B cell (primary cell): Measurements from ENCODE around the gene ADPRM. TPM values are rescaled to one million over a fixed set of nuclear protein-coding genes. Genes with fewer than 3 reads are reported as not detected.

Experiments
- ATAC-seq: fragments of 200-7000 bp; cut with Tn5 transposase; one replicate; pipeline ENCODE4 v1.10.0; 2021; ENCODE audit warnings: low read depth, mild to moderate bottlenecking, moderate number of reproducible peaks, moderate library complexity
- CTCF ChIA-PET: fragments of 350-600 bp; sonication (Branson Sonifier 250); formaldehyde crosslinking; loops from one replicate; lab custom pipeline; 2021; ENCODE audit warnings: antibody characterized with exemption, inconsistent platforms; lab: Charles Lee
- POLR2A ChIA-PET: fragments of 350-600 bp; sonication (Branson Sonifier 250); formaldehyde crosslinking; loops from one replicate; lab custom pipeline; 2021; ENCODE audit warnings: antibody characterized with exemption; lab: Charles Lee
- DNase-seq: peaks from one replicate; pipeline ENCODE4 v3.0.0; 2013
- H2AFZ ChIP-seq: 2 replicates; pipeline ENCODE4 v1.6.1; 2012; ENCODE audit warnings: mild to moderate bottlenecking, low read depth, low read length; ENCODE audit not compliant: insufficient read depth, poor library complexity, severe bottlenecking
- H3K27ac ChIP-seq, 2 donors: 1 replicate in 1 of 2; 2 replicates in 1 of 2; pipeline ENCODE4 v1.5.1; 2012 to 2013; ENCODE audit warnings: low read length in 2 of 2, mild to moderate bottlenecking in 2 of 2, moderate library complexity in 1 of 2
- H3K27me3 ChIP-seq, 4 experiments: fragments of 200-600 bp in 1 of 4; sonication (generic) in 1 of 4; replicated peaks in 1 of 4; 1 replicate in 2 of 4; 2 replicates in 2 of 4; pipeline versions ENCODE4 v1.6.1 to v1.7.0; 2013 to 2016; ENCODE audit warnings: low read length in 3 of 4, mild to moderate bottlenecking in 2 of 4, mixed read lengths in 1 of 4, moderate library complexity in 1 of 4; ENCODE audit not compliant: insufficient read depth in 4 of 4, control insufficient read depth in 3 of 4; ENCODE audit errors: control extremely low read depth in 1 of 4
- H3K36me3 ChIP-seq, 2 experiments: replicated peaks in 1 of 2; 1 replicate in 1 of 2; 2 replicates in 1 of 2; pipeline versions ENCODE4 v1.6.1 to v1.7.1; 2013; ENCODE audit warnings: low read length in 1 of 2; ENCODE audit not compliant: insufficient read depth in 2 of 2, control insufficient read depth in 1 of 2; ENCODE audit errors: control extremely low read depth in 1 of 2, extremely low read depth in 1 of 2
- H3K4me1 ChIP-seq, 2 donors: fragments of 200-600 bp in 1 of 2; sonication (generic) in 1 of 2; 1 replicate in 1 of 2; 2 replicates in 1 of 2; pipeline versions ENCODE4 v1.5.1 to v1.6.1; 2013 to 2017; ENCODE audit warnings: low read length in 2 of 2; ENCODE audit not compliant: control insufficient read depth in 2 of 2, insufficient read depth in 2 of 2
- H3K4me2 ChIP-seq: replicated peaks from 2 replicates; pipeline ENCODE3; 2012; ENCODE audit warnings: mild to moderate bottlenecking, low read depth, low read length; ENCODE audit not compliant: poor library complexity, severe bottlenecking
- H3K4me3 ChIP-seq, 5 experiments: fragments of 200-600 bp in 1 of 5; sonication (generic) in 1 of 5; 1 replicate in 3 of 5; 2 replicates in 2 of 5; pipeline versions ENCODE4 v1.5.1 to v1.7.0; 2011 to 2016; ENCODE audit warnings: low read length in 4 of 5, mild to moderate bottlenecking in 4 of 5, low read depth in 2 of 5, control low read depth in 1 of 5, moderate library complexity in 1 of 5; ENCODE audit not compliant: insufficient read depth in 1 of 5; ENCODE audit errors: control extremely low read depth in 1 of 5, extremely low read depth in 1 of 5
- H3K79me2 ChIP-seq: fragments of 200-600 bp; sonication (generic); one replicate; pipeline ENCODE4 v1.6.0; 2016; ENCODE audit warnings: low read length; ENCODE audit not compliant: control insufficient read depth, insufficient read depth
- H3K9ac ChIP-seq: fragments of 200-600 bp; sonication (generic); 2 replicates; pipeline ENCODE4 v1.6.1; 2017; ENCODE audit warnings: mild to moderate bottlenecking, low read length, moderate library complexity
- H3K9me3 ChIP-seq, 3 donors: one replicate each; pipeline versions ENCODE4 v1.6.1 to v1.7.1; 2013; ENCODE audit warnings: low read length in 2 of 3; ENCODE audit not compliant: control insufficient read depth in 2 of 3, insufficient read depth in 1 of 3; ENCODE audit errors: control extremely low read depth in 1 of 3
- H4K20me1 ChIP-seq: 2 replicates; pipeline ENCODE4 v1.6.0; 2012; ENCODE audit warnings: mild to moderate bottlenecking, low read length; ENCODE audit not compliant: insufficient read depth, control insufficient read depth, poor library complexity, severe bottlenecking
- H3K27ac Mint-ChIP-seq: one replicate; pipeline ENCODE4 v1.8.0; 2021; ENCODE audit warnings: mixed read lengths
- H3K27me3 Mint-ChIP-seq: one replicate; pipeline ENCODE4 v1.8.0; 2021; ENCODE audit warnings: mixed read lengths
- H3K4me1 Mint-ChIP-seq: one replicate; pipeline ENCODE4 v1.8.0; 2021; ENCODE audit warnings: mixed read lengths
- H3K4me3 Mint-ChIP-seq: one replicate; pipeline ENCODE4 v1.8.0; 2021; ENCODE audit warnings: mixed read lengths
- H3K9me3 Mint-ChIP-seq: one replicate; pipeline ENCODE4 v1.8.0; 2022; ENCODE audit warnings: mixed read lengths; ENCODE audit not compliant: insufficient read depth
- CTCF ChIP-seq: fragments of 200-600 bp; IDR thresholded peaks from one replicate; pipeline ENCODE4 v1.8.0; 2022; ENCODE audit warnings: antibody characterized with exemption, mild to moderate bottlenecking
- EZH2 ChIP-seq: IDR thresholded peaks from 2 replicates; pipeline ENCODE4 v1.6.1; 2012; ENCODE audit warnings: borderline replicate concordance, low read depth, mild to moderate bottlenecking, moderate library complexity, low read length; ENCODE audit not compliant: insufficient read depth, poor library complexity, severe bottlenecking
- WGBS: methylation state at CpG from one replicate; pipeline ENCODE4 v1.1.5; 2013; ENCODE audit warnings: missing lambda C conversion rate; ENCODE audit not compliant: insufficient coverage; 5-methylcytosine and 5-hydroxymethylcytosine counted together
- intact Hi-C: fragments of 100-400 bp; cut with micrococcal nuclease; formaldehyde crosslinking; loops from one replicate; pipeline ENCODE4 v1.10.0; 2022
- polyA plus RNA-seq: library from polyadenylated mRNA; depleted of rRNA; stranded (reverse); fragments of >200 nt; gene quantifications from 2 replicates; pipeline ENCODE4 v1.2.3, GENCODE V29; 2012
- total RNA-seq, 2 donors: library from RNA; stranded (reverse); fragments of 120-200 nt in 1 of 2; gene quantifications; 1 replicate in 1 of 2; 2 replicates in 1 of 2; pipeline versions ENCODE4 v1.2.3 to v1.2.4, GENCODE V29; 2013 to 2022

Gene ADPRM
- total and polyA plus RNA-seq, 2 donors (not counting 1 experiment from before 2014, with no cell fraction given) = 24.3 to 29.1 TPM

GRCh38 chr17:10751563-10751962 is 54.2 kb downstream of the ADPRM start:
- no peak for TF ChIP-seq CTCF
- TF ChIP-seq EZH2 = no peak
- Histone ChIP-seq H3K27ac (no peak overlapping the region), H3K9me3 (no peaks in the 10 kb centered on the region), H3K4me1 (no peaks in the 10 kb centered on the region), H3K27me3 (no peaks in the 10 kb centered on the region), H3K4me2 (no peak overlapping the region), H4K20me1 (no peaks in the 10 kb centered on the region), H2AFZ (no peak overlapping the region), H3K4me3 (no peak overlapping the region), H3K9ac (no peak overlapping the region), H3K79me2 (no peaks in the 10 kb centered on the region), H3K36me3 (no peaks in the 10 kb centered on the region)
- Mint-ChIP-seq H3K27me3 (no peaks in the 10 kb centered on the region), H3K4me3 (no peak overlapping the region), H3K4me1 (no peaks in the 10 kb centered on the region), H3K9me3 (no peaks in the 10 kb centered on the region), H3K27ac (no peak overlapping the region)
- WGBS = 93% methylated on average over 2 of the region's 3 CpGs
- intact Hi-C loops = no loop called here
- POLR2A ChIA-PET = no interaction called here
- no peak for DNase-seq
- no peak for ATAC-seq
- CTCF ChIA-PET = interaction anchor here (1.0 kb wide), 1 partner anchor 16 kb away, joined by 3 read pairs; no protein-coding TSS in a partner anchor

- ChIA-PET POLR2A (no interaction called here), CTCF (interaction anchor here (1.0 kb wide), 1 partner anchor 17 kb away, joined by 3 read pairs; no protein-coding TSS in a partner anchor)
- H3K27me3 ChIP-seq = no peaks in the 10 kb centered on the region
- Mint-ChIP-seq H3K4me3 (no peak overlapping the region), H3K4me1 (no peaks in the 10 kb centered on the region), H3K9me3 (no peaks in the 10 kb centered on the region), H3K27me3 (no peaks in the 10 kb centered on the region), H3K27ac (no peak overlapping the region)
- H3K27ac ChIP-seq = no peak overlapping the region
- H3K4me3 ChIP-seq = no peak overlapping the region
- H3K79me2 ChIP-seq = no peaks in the 10 kb centered on the region
- H3K9me3 ChIP-seq = no peaks in the 10 kb centered on the region
- H3K9ac ChIP-seq = no peak overlapping the region
- H3K4me2 ChIP-seq = no peak overlapping the region
- H4K20me1 ChIP-seq = no peaks in the 10 kb centered on the region
- ATAC-seq = no peak
- no peak overlapping the region for H2AFZ ChIP-seq
- no peaks in the 10 kb centered on the region for H3K36me3 ChIP-seq
- H3K4me1 ChIP-seq = no peaks in the 10 kb centered on the region
- TF ChIP-seq CTCF = no peak
- TF ChIP-seq EZH2 = no peak
- 93% methylated on average over 4 of the region's 10 CpGs for WGBS
- intact Hi-C loops = no loop called here
- no peak for DNase-seq
Measured at GRCh38 chr17:10752696-10753095, 55.3 kb downstream of the ADPRM start.
